ENCODE results near the gene HAUS2. TPM values are rescaled to one million over a fixed set of nuclear protein-coding genes. Genes with fewer than 3 reads are reported as not detected.
A peak's percentile ranks its signal among the peaks of the same experiment; 100 is the strongest.

Gene HAUS2
- total RNA-seq, 1 donor from 2014 or later: 23.5 TPM

DNA sequence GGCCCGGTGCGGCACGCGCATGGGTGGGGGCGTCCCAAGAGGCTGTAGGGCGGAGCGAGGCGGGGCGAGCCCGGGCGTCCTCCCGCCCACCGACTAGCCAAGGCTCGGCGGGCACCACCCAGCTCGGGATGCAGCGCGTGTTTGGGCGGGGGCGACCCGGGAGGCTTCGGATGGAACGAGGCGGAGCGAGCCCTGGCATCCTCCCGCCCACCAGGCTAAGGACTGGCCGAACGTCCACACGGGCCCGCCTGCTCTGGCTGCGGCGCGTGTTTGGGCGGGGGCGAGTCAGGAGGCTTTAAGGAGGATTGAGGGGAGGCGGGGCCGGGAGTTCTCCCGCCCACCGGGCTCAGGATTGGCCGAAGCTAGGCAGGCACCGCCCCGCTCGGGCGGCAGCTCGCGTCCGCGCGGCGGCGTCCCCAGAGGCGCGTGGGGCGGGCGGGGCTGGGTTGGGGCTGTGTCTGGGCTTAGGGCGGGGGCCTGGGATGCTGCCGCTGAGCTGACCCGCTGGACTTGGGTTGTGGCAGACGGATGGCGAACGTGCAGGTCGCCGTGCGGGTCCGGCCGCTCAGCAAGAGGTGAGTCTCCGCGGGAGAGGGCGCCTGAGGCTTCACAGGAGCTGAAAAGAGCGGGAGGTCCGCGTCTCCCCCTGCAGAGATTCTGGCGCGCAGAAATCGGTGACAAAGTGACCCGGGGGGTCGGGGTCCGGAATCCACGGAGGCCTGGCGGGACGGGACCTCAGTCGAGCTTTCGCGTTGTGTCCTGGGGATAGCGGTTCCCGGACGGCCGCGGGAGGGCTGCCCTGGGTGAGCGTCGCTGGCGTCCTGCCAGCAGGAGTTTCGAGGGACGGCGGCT lies 26.8 kb downstream of the HAUS2 start, which contains the start of gene STARD9:
Gene STARD9, plus strand, starts transcription at position 419 of the 852 bp plus-strand sequence. Its CDS starts 110 bp downstream, at position 529.
- peak within 1 kb of the TSS; percentile 70 for H3K27ac Mint-ChIP-seq (ENCODE audit: unreplicated experiment)
- peaks cover 21% of the 10 kb centered on the region for H3K4me1 Mint-ChIP-seq (ENCODE audit: unreplicated experiment)
- H3K4me3 Mint-ChIP-seq (ENCODE audit: unreplicated experiment): peak within 1 kb of the TSS; percentile 91
- DNase-seq (ENCODE audit: low spot score): peak; percentile 97
- H3K36me3 Mint-ChIP-seq (ENCODE audit: low read depth, unreplicated experiment): peaks cover 13% of the 10 kb centered on the region
- TF ChIP-seq, protein P1, sequence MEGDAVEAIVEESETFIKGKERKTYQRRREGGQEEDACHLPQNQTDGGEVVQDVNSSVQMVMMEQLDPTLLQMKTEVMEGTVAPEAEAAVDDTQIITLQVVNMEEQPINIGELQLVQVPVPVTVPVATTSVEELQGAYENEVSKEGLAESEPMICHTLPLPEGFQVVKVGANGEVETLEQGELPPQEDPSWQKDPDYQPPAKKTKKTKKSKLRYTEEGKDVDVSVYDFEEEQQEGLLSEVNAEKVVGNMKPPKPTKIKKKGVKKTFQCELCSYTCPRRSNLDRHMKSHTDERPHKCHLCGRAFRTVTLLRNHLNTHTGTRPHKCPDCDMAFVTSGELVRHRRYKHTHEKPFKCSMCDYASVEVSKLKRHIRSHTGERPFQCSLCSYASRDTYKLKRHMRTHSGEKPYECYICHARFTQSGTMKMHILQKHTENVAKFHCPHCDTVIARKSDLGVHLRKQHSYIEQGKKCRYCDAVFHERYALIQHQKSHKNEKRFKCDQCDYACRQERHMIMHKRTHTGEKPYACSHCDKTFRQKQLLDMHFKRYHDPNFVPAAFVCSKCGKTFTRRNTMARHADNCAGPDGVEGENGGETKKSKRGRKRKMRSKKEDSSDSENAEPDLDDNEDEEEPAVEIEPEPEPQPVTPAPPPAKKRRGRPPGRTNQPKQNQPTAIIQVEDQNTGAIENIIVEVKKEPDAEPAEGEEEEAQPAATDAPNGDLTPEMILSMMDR (IDR thresholded peaks at IDR 0.05; ENCODE audit: unreplicated experiment): no peak
- no peaks in the 10 kb centered on the region for H3K9me3 Mint-ChIP-seq (ENCODE audit: unreplicated experiment)
- peaks cover 8% of the 10 kb centered on the region for H3K27me3 Mint-ChIP-seq (ENCODE audit: unreplicated experiment)

DNA sequence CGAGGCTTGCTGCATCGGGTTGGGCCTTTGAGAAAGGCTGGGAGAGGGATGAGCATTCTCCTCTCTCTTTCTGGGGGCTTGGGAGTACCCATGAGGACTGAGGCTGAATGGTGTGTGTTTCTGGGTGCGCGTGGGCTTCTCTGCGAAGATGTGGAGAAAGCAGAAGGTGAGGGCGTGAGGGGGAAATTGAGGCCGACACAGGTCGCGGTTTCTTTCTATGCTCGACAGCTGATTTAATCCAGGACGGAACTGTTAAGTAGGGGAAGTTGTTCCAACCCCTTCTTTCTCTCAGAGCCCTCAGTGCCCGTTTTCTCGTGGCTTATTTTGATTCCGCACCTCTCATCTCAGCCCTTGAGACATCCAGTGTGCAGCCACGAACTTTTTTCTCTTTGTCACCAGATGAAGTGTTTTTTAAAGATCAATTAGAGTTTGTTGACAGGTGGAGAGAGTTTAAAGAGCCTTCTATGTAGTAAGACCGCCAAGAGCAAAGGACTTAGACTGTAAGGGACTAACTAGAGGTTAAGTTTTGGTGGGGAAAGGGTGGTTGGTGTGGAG lies 27.5 kb downstream of the HAUS2 start:
- Mint-ChIP-seq H3K4me1 (ENCODE audit: unreplicated experiment) (peaks cover 25% of the 10 kb centered on the region), H3K27me3 (ENCODE audit: unreplicated experiment) (peaks cover 8% of the 10 kb centered on the region), H3K36me3 (ENCODE audit: low read depth, unreplicated experiment) (peaks cover 13% of the 10 kb centered on the region), H3K9me3 (ENCODE audit: unreplicated experiment) (no peaks in the 10 kb centered on the region), H3K4me3 (ENCODE audit: unreplicated experiment) (peak overlapping the region; percentile 91), H3K27ac (ENCODE audit: unreplicated experiment) (peak overlapping the region; percentile 70)
- DNase-seq (ENCODE audit: low spot score): no peak
- TF ChIP-seq, protein P1 (IDR thresholded peaks at IDR 0.05; ENCODE audit: unreplicated experiment): no peak

DNA sequence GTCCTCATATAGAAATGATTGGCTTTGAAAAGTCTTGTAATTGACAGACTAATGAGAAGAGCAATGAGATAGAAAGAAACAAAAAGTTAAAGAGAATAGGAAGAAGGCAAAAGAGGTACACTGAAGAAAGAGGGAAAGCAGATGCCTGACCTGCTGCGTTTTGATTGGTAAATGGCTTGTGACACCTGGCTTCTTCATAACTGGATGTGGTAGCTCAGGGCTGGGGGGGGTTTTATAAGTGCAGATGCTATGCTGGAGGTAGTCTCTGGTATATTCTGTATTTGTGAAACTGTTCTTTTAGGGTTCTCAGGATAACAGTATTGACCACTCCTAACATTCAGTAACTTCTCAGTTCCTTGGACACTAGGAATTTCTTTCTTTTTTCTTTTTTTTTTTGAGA lies 28.1 kb downstream of the HAUS2 start:
- Mint-ChIP-seq H3K27me3 (ENCODE audit: unreplicated experiment) (peaks cover 8% of the 10 kb centered on the region), H3K4me3 (ENCODE audit: unreplicated experiment) (peak overlapping the region; percentile 91), H3K27ac (ENCODE audit: unreplicated experiment) (peak overlapping the region; percentile 70), H3K9me3 (ENCODE audit: unreplicated experiment) (no peaks in the 10 kb centered on the region), H3K36me3 (ENCODE audit: low read depth, unreplicated experiment) (peaks cover 13% of the 10 kb centered on the region), H3K4me1 (ENCODE audit: unreplicated experiment) (peaks cover 26% of the 10 kb centered on the region)
- DNase-seq (ENCODE audit: low spot score): no peak
- TF ChIP-seq, protein P1 (IDR thresholded peaks at IDR 0.05; ENCODE audit: unreplicated experiment): no peak

DNA sequence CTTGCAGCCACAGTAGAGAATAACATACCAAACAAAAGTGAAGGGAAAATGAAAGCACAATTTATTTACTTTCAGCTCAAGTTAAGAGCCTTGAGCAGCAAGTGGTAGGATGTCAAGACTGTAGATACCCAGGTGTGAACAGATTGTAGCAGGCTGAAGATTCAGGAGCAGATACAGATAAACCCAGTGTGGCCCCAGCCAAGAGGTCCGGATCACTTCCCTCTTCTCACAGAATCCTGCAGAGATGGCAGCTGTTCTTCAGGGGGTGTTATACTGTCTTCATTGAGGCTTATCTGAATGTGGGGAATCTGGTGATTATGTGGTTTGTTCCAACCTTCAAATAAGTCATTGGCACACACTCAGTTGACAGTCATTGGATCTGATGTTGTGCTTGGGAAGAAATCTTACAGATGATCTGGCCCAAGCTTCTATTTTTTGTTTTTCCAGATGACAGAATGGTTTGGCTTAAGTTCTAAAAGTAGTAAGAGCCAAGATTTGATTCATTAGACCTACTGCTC lies 28.9 kb downstream of the HAUS2 start:
- TF ChIP-seq, protein P1 (IDR thresholded peaks at IDR 0.05; ENCODE audit: unreplicated experiment): no peak
- Mint-ChIP-seq H3K4me3 (ENCODE audit: unreplicated experiment) (no peak overlapping the region), H3K27ac (ENCODE audit: unreplicated experiment) (no peak overlapping the region), H3K9me3 (ENCODE audit: unreplicated experiment) (no peaks in the 10 kb centered on the region), H3K4me1 (ENCODE audit: unreplicated experiment) (peaks cover 26% of the 10 kb centered on the region), H3K27me3 (ENCODE audit: unreplicated experiment) (peaks cover 8% of the 10 kb centered on the region), H3K36me3 (ENCODE audit: low read depth, unreplicated experiment) (peaks cover 13% of the 10 kb centered on the region)
- no peak for DNase-seq (ENCODE audit: low spot score)
